GM19239 (cell line): ENCODE data around the gene CORIN.
"Not testable (repeated sequence)": the region's sequence is repeated elsewhere in the genome, so short reads cannot be mapped to it uniquely, and the experiment has no call there.

Experiments
- DNase-seq: peaks from one replicate; pipeline ENCODE4 v3.0.0; 2011; ENCODE audit warnings: low spot score; ENCODE audit not compliant: insufficient read length
- FAIRE-seq: peaks from 2 replicates; lab custom pipeline; 2011; peaks lifted over from hg19 to GRCh38; lab: Jason Lieb, UNC

The CORIN gene

DNA sequence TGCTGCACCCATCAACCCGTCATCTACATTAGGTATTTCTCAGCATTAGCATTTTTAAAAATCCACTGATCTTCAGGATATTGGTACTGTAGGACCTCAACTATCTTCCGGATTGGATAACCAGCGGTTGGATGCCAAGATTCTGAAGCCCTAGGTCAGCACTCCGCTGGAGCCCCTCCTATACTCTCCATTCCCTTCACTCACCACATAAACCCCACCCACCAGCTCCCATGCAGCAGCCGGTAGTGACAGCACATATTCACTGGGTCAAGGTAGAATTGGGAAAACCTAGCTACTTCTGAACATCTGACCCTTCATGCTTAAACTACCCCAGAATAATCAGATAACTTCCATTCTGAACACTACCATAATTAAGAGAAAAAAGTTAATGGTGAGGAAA is 134.9 kb downstream of the CORIN start:
- no peak for DNase-seq
- FAIRE-seq = no peak

DNA sequence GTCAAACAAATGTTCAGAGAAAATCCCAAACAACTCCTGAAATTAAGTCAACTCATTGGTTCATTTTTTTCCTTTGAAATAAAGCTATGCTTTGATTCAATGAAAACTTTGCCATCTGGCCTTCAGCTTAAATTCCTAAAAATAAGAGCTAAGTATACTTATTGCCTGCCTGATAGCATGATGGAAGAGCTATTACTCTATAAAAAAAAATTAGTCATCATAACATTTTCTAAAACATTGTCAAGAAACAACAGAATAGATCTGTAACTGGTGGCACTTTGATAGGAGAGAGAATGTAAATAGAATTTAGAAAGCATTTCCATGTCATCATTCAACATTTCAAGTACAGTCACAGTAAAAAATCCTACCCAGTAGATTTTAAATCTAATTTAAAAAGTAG is 136.6 kb downstream of the CORIN start:
- no peak for FAIRE-seq
- DNase-seq = no peak

DNA sequence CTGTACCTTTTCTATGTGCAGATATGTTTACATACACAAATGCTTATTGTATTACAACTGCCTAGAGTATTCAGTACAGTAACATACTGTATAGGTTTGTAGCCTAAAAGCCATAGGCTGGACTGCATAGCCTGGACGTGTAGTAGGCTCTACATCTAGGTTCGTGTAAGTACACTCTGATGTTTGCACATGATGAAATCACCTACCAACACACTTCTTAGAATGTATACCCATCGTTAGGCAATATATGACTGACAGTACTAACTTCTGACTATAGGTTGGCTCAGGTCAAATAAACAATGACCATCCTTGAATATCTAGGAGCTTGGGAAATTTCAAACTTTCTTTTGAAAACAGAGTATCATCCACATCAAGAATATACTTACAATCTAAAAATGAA is 139.0 kb downstream of the CORIN start:
- FAIRE-seq (no peak), DNase-seq (no peak)

DNA sequence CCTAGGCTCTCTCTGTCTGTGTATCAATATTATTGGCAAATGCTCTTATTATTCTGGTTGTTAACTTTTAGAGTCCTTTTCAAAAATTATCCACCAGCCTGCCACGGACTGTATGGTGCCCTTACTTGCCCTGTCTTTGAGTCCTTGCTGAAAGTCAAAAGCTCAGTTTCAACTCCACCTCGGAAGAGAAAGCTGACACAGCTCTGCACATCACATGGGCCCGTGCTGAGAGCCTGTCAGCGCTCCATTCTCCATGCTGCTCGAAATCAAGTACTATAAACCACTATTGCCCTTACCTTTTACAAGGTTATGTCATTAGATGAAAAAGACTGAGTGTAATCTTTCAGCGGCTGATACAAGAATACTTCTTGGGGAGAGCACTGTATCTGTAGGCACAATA is 141.0 kb downstream of the CORIN start:
- no peak for DNase-seq
- no peak for FAIRE-seq

DNA sequence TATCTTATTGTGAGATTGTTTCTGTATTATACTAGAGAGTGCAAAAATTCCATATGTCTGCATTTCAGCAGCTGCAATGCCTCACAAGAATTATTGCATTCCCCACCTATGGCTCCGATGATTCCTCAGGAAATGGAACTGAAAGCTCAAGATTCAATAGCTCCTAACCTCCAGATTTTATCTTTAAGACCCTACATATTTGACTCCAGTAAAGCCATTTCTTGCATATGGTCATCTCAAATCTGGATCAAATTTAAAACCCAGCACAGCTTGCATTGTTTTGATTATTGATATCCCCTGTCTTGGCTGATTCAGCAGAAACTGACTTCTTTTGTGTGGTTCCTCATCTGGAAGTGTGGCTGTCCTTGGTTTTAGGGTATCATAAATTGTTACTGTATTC is 142.6 kb downstream of the CORIN start:
- DNase-seq (no peak), FAIRE-seq (no peak)

DNA sequence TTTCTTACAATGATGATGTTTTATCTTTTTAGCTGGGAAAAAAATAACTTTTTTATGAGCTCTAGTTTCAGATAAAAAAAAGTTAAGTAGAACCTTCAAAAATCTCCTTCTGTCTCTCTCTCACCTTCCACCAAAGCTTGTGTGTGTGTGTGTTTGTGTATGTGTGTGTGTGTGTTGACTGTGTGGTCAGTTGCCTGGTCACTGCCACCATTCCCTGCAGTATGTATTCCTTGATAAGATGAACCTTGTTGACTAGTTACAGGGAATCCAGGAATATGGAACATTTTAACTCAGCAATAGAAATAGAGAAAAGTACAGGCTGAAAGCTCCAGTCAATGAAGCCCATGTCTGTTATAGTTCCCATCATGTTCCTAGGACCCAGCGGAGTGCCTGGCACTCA is 143.5 kb downstream of the CORIN start:
- DNase-seq (no peak), FAIRE-seq (no peak)

DNA sequence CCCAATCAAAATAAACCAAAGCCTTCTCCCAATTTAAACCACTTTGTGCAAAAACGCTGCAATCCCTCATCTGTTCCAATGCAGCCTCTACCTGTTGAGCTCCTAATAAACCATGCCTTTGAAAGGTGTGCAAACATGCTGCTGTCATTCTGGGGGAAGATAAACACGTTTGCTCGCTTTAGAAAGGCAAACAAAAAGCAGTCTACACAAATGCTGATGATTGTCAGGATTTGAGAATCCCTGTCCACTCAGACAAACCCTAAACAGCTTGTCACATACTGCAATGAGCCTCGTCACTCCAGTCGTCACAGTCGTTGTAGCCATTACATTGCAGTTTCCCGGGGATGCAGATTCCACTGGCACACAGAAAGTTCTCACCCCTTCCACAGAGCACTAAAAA is 145.2 kb downstream of the CORIN start:
- DNase-seq (no peak), FAIRE-seq (no peak)

DNA sequence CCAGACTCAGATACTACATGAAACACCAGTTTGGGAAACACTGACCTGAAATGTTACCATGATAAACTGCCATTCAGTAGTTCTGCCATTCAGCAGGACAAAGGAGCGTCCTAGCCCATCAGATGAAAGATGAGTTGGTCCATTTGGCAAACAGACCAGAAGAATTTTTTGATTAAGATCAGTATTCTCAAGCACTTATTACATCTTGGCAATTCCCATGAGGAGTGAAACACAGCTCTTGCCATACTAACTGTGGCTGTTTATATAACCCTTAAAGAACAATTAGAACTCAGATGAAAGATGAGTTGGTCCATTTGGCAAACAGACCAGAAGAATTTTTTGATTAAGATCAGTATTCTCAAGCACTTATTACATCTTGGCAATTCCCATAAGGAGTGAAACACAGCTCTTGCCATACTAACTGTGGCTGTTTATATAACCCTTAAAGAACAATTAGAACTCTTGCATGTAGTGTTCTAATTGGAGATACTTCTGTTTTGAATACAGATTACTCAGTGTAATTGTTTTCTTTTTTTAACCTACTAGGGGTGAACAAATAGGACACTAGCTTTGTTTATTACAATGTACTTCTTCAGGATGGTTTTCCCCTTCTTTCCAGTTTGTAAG is 146.0 kb downstream of the CORIN start:
- not testable (repeated sequence) for DNase-seq, FAIRE-seq

DNA sequence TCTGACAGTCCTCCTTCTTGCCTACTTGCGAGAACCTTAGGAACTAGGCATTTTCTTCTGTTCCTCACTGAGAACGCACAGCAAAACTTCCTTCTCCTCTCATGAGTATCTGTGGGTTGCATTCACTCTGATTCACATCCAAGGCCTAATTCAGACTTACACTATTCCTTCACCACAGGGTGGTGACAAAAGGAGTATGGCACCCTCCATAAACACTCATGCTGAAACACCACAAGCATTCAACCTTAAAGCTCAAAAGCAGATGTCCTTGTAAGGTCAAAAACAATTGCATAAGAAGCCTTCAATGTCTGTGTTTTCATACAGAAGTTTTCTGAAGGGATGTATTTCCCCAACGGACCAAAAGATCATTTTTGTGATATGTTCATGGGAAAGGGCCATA is 147.3 kb downstream of the CORIN start:
- DNase-seq = no peak
- FAIRE-seq = no peak

DNA sequence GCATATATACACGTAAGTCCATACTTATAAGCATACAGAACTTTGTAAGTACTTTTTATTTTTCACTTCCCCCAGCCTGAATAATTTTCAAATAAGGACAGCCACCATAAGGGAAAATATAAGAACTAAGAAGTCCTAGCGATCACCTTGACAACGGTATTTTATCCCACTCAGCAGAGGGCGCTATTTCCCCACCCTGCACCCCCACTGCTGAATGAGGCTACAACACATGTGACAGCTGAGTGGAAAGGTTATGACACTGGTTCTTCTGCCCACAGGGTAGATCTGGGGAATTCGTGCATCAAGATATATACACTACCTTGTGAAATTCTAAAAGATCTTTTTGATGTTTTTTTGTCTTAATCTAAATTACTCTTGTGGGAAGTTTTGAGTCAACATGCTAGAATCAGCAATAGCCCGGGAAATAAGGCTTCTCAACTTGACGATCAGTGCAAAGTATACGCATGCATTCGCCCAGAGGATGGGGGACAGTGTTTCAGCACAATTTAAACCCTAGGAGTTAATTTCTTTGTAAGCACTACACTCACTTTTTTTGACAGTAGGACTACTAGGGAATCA is 151.5 kb downstream of the CORIN start:
- peak; percentile 11 for FAIRE-seq
- DNase-seq = peak; percentile 13

DNA sequence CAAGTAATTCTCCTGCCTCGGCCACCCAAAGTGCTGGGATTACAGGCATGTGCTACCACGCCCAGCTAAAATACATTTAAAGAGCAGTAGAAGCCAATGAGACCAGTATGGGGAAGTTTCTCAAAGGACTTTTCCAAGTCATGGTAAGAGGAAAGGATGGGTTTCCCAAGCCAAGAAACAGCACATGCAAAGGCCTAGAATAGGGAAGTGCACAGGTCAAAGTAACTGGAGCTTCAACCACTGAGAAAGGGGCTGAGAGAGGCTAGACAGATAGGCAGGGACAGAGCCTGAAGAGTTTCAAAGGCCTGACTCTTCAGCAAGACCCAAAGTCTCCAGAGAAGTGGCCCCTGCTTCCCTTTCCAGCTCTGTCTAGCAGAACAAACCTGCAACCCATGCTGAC is 162.1 kb downstream of the CORIN start:
- DNase-seq = no peak
- no peak for FAIRE-seq

DNA sequence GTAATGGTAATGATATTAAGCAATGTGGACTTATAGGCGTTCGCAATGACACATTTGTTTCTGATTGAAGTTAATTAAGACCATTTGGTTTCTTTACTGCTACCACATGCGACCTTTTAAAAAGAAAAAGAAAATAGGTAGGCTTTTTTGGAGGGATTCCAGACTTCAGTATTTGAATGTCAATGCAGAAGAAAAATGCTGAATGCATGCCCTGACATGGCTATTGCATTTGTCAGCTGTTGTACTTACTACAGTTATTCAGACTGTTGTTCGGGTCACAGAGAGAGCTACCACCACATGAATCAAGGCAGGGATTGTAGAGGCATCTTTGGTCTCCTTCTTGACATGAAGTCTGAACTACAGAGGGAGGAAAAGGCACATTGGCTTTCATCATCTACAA is 163.7 kb downstream of the CORIN start:
- DNase-seq = no peak

DNA sequence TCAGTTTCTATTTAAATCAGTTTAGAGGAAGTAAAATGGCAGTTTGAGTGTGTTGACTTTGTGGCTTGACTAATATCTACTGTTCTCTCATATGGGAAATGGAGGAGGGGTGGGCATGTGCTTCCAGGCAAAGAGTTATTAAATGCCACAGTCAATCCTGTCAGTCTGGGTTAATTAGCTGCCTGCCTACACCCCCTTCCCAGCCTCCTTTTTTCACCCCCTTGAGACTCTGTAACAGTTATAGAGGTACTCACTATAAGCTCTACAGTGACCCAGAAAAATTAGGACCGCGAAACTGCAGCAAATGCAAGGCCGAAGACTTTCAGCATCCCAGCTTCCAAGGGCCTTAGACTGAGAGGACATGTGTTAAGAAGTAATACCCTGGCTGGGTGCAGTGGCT is 165.2 kb downstream of the CORIN start:
- no peak for FAIRE-seq
- no peak for DNase-seq

More for the DNA sequence above, 163.7 kb downstream of the CORIN start:
- FAIRE-seq = no peak

DNA sequence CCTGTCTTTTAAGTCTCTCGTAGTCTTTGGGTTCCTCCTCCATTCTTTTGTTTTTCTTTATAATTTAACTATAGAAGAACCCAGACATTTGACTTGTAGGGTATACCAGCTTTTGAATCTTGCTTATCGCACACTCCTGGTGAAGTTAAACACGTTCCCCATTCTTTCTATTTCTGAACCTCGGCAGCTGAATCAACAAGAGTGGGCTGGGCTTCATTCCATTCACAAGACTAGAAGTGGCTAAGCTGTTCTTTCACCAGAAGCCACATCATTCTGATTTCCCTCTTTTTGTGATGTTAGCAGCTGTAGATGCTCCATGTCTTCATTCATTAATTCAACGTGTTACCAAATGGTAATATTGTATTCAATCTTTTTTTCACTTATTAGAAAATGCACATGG is 167.9 kb downstream of the CORIN start:
- FAIRE-seq = no peak
- no peak for DNase-seq

DNA sequence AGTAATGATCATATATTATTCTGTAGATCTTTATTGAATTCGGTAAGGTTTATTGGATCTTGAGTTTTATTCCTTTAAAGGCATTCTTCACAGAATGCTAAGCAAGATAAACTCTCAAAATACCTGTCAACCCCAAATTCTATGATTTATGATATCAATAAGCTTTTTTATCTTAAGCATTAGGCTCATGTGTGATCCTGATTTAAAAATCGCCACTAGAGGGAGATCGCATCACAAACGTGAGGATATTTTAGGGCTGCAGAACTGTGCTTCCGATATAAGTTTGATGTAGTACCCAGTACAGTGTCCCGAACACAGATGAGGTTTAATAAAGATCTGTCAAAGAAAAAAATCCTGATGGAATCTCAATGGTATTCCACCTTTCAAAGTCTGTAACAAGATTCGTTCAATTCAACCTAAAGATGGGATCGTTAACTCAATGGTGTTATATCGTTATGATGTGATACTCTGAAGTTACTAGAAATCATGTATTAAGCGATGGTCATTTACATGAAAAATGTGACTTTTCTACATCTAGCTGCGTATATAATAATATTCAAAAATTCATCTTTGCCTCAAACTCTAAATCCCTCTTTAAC is 169.0 kb downstream of the CORIN start:
- DNase-seq = peak; percentile 20
- FAIRE-seq = peak; percentile 82

DNA sequence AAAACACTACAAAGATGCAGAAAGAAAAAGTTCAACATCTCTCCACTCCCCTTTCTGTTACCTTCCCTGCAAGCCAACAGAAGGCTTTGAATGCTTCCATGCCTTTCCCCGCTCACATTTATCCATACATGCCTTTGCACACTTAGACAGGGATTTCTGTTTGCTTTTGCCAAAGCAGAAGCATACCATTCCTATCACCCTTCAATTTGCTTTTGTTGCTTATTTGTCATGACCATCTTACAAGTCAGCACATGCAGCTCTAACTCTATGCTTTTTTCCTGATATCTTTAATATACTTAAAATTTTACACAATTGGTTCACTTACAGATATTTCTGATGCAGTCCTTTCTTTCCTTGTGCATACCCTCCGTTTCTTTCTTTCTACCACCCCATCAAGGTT is 169.6 kb downstream of the CORIN start:
- no peak for DNase-seq
- no peak for FAIRE-seq

DNA sequence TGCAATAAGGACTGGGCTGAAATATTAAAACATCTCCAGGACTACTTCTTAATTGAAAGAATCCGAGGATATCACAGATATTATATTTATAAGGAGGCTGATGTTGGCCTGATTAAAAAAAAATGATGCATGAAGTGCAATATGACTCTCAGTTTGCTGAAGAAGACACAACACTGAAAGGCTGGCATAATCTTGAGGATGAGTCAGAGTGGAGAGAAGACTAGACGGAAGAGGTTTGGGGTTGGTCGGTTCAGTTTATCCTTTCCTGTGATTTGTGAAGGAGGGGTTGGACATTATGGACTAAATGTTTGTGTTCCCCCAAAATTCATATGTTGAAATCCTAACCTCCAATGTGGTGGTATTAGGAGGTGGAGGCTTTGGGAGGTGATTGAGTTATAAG is 170.3 kb downstream of the CORIN start:
- no peak for DNase-seq
- FAIRE-seq = no peak

DNA sequence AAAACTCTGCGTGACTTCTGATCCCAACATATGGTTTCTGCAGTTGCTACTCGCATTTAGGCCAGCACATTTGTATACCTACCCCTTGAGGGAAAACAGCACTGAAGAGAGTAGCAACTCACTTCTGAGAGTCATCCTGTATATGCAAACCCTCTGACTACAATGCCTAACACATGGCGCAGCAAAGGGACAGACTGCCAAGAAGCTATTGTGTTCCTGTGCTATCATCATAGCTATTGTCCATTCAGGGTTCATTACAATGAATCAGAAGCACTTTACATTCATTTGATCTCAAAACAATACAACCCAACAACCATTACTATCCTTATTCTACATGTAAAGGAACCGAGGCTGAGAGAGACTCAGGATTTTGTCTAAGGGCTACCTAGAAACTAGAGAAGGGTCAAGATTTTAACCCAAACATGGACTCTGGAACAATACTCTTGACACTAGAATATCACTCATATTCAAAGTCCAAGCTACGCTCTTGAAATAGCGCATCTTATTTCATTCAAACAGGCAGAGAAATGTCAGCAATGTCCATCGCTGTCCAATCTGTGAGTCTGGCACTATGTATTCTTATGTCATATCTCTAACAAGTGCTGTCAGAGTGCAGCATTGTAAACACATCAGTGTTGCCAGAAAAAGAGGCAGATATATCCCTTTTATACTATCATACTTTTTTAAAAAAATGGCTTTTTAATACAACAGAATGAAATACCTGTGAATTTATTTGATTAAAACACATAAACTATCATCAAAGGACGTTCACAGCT is 173.6 kb downstream of the CORIN start:
- FAIRE-seq (no peak), DNase-seq (no peak)

DNA sequence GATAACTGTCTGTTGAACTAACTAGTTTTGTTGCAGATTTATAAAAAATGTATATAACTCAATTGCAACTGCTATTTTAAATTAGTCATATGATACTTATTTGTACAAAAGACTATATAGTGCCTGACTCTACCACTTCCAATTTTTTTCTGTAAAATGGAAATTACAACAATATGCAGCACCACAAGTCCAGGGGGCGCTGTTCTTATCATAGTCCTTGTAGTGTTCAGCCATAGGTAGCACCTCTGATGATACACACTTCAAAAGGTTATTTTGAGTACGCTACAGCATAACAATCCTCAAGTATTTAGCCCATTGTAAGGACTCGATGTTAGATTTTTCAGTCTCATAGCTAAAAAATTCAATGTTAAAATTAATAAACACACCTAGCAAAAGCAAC is 174.9 kb downstream of the CORIN start:
- DNase-seq (no peak), FAIRE-seq (no peak)

DNA sequence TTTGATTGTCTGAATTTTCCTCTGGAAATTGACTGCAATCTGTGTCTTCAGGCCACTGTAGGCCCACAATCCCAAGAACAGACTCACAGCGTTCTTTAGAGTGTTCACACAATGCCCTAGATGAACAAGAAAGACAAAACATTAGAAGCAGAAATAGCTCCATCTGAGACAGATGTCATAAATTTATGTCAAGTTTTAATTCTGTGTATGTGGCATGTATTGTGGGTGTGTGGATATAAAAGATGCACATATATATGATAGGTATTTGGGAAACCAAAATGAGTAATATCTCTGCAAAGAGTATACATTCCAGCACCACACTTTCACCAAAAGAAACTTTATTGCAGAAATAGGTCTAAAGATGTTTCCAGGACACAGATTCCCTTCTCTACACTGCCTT is 176.1 kb downstream of the CORIN start:
- FAIRE-seq = no peak
- DNase-seq = no peak

DNA sequence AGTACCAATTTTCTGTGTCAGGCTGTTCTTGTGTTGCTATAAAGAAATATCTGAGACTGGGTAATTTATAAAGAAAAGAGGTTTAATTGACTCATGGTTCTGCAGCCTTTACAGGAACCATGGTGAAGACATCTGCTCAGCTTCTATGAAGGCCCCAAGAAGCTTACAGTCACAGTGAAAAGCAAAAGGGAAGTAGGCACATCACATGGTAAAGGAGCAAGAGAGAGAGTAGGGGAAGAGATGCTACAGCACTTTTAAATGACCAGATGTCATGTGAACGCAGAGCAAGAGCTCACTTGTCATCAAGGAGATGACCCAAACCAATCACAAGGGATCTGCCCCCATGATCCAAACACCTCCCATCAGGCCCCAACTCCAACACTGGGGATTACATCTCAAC is 178.5 kb downstream of the CORIN start:
- no peak for DNase-seq
- FAIRE-seq = no peak
